B cell (primary cell): ENCODE results near the gene ETS1.

Experiments
- EZH2 ChIP-seq: IDR thresholded peaks from 2 replicates; pipeline ENCODE4 v1.6.1; 2012; ENCODE audit warnings: borderline replicate concordance, low read depth, mild to moderate bottlenecking, moderate library complexity, low read length; ENCODE audit not compliant: insufficient read depth, poor library complexity, severe bottlenecking
- TF ChIP-seq, protein P1 (sequence below): fragments of 200-600 bp; IDR thresholded peaks from one replicate; pipeline ENCODE4 v1.8.0; 2022; ENCODE audit warnings: antibody characterized with exemption, mild to moderate bottlenecking

DNA sequence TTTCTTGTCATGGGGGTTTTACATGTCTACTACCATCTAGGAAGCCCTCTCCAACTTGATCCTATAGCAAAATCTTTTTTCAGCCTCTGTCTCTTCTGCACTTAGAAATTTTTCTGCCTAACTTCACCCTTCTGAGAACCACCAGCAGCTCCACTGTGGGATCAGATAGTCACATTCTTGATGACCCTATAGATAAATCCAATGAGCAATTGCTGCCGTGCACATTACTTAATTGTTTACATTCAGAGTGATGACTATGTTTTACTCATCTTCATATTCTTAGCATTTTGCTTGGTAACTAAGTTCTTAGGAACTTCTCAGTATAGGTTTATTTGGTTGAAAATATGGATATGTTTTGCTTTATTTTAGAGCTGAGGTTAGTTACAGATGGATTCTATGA, 12.4 kb upstream of the ETS1 start:
- no peak for TF ChIP-seq EZH2
- TF ChIP-seq, protein P1, sequence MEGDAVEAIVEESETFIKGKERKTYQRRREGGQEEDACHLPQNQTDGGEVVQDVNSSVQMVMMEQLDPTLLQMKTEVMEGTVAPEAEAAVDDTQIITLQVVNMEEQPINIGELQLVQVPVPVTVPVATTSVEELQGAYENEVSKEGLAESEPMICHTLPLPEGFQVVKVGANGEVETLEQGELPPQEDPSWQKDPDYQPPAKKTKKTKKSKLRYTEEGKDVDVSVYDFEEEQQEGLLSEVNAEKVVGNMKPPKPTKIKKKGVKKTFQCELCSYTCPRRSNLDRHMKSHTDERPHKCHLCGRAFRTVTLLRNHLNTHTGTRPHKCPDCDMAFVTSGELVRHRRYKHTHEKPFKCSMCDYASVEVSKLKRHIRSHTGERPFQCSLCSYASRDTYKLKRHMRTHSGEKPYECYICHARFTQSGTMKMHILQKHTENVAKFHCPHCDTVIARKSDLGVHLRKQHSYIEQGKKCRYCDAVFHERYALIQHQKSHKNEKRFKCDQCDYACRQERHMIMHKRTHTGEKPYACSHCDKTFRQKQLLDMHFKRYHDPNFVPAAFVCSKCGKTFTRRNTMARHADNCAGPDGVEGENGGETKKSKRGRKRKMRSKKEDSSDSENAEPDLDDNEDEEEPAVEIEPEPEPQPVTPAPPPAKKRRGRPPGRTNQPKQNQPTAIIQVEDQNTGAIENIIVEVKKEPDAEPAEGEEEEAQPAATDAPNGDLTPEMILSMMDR = no peak
